Suprapubic skin (tissue), 4 donors: ENCODE results near the gene PAX6. TPM values are rescaled to one million over a fixed set of nuclear protein-coding genes. Genes with fewer than 3 reads are reported as not detected.

Experiments
- DNase-seq, 2 donors: peaks; one replicate each; pipeline ENCODE4 v3.0.0-alpha.2; 2019; ENCODE audit warnings: low spot score in 2 of 2
- H3K27ac ChIP-seq: fragments of 200-600 bp; sonication (generic); one replicate; pipeline ENCODE4 v1.5.1; 2019
- H3K27me3 ChIP-seq: fragments of 200-600 bp; sonication (generic); one replicate; pipeline ENCODE4 v1.5.1; 2019
- H3K36me3 ChIP-seq: fragments of 200-600 bp; sonication (generic); one replicate; pipeline ENCODE4 v1.5.1; 2019
- H3K4me1 ChIP-seq: fragments of 200-600 bp; sonication (generic); one replicate; pipeline ENCODE4 v1.5.1; 2019
- H3K4me3 ChIP-seq: fragments of 200-600 bp; sonication (generic); one replicate; pipeline ENCODE4 v1.5.1; 2019; ENCODE audit warnings: mild to moderate bottlenecking
- H3K9me3 ChIP-seq: fragments of 200-600 bp; sonication (generic); one replicate; pipeline ENCODE4 v1.5.1; 2019
- EP300 ChIP-seq: sonication (generic); formaldehyde crosslinking; IDR thresholded peaks from one replicate; pipeline ENCODE4 v1.6.1; 2017; ENCODE audit warnings: antibody characterized with exemption
- POLR2A ChIP-seq, 2 donors: fragments of 450-650 bp; IDR thresholded peaks; one replicate each; pipeline ENCODE4 v1.6.1; 2017; ENCODE audit warnings: antibody characterized with exemption in 2 of 2, mild to moderate bottlenecking in 2 of 2, moderate library complexity in 2 of 2
- POLR2AphosphoS5 ChIP-seq, 3 donors: sonication (generic); formaldehyde crosslinking; IDR thresholded peaks; one replicate each; pipeline ENCODE4 v1.6.1; 2017; ENCODE audit warnings: antibody characterized with exemption in 3 of 3
- WGBS: methylation state at CpG from one replicate; pipeline ENCODE4 v1.1.5; 2018; 5-methylcytosine and 5-hydroxymethylcytosine counted together
- total RNA-seq, 4 donors: library from RNA; depleted of rRNA; stranded (reverse); fragments of >200 nt; gene quantifications; one replicate each; pipeline ENCODE4 v1.1.0, GENCODE V29; 2016
- TF ChIP-seq, protein P1 (sequence below), 2 donors: fragments of 200-600 bp in 1 of 2; fragments of 450-650 bp in 1 of 2; sonication (generic) in 1 of 2; IDR thresholded peaks; one replicate each; pipeline ENCODE4 v1.5.1; 2016 to 2019; ENCODE audit warnings: antibody characterized with exemption in 2 of 2, mild to moderate bottlenecking in 1 of 2, moderate library complexity in 1 of 2

Gene PAX6
- total RNA-seq, 4 donors from 2014 or later: 0.25 to 1.1 (median 0.29) TPM; not detected in 1

DNA sequence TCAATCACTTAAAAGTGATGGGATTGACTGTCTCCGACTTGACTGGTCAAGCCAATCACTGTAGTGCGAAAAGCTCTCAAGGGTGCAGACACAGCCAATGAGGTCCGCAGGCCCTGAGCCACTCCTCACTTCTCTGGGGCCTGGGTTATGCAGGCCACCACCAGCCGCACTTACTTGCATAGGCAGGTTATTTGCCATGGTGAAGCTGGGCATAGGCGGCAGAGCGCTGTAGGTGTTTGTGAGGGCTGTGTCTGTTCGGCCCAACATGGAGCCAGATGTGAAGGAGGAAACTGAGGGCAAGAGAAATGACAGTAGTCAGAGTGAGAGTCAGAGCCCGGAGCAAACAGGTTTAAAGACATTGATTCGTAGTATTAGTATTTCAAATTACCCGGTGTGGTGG lies 17.9 kb downstream of the PAX6 start:
- WGBS: 98% methylated on average over 10 of the region's 10 CpGs
- H3K36me3 ChIP-seq: no peaks in the 10 kb centered on the region
- DNase-seq: no peak
- H3K27me3 ChIP-seq: peaks cover 21% of the 10 kb centered on the region
- peaks cover 9% of the 10 kb centered on the region for H3K4me1 ChIP-seq
- TF ChIP-seq, protein P1, sequence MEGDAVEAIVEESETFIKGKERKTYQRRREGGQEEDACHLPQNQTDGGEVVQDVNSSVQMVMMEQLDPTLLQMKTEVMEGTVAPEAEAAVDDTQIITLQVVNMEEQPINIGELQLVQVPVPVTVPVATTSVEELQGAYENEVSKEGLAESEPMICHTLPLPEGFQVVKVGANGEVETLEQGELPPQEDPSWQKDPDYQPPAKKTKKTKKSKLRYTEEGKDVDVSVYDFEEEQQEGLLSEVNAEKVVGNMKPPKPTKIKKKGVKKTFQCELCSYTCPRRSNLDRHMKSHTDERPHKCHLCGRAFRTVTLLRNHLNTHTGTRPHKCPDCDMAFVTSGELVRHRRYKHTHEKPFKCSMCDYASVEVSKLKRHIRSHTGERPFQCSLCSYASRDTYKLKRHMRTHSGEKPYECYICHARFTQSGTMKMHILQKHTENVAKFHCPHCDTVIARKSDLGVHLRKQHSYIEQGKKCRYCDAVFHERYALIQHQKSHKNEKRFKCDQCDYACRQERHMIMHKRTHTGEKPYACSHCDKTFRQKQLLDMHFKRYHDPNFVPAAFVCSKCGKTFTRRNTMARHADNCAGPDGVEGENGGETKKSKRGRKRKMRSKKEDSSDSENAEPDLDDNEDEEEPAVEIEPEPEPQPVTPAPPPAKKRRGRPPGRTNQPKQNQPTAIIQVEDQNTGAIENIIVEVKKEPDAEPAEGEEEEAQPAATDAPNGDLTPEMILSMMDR (IDR thresholded peaks at IDR 0.05): no peak
- no peak for TF ChIP-seq POLR2AphosphoS5 (IDR thresholded peaks at IDR 0.05)
- no peak for TF ChIP-seq POLR2A (IDR thresholded peaks at IDR 0.05)
- TF ChIP-seq EP300: no peak
- H3K9me3 ChIP-seq: no peaks in the 10 kb centered on the region
- no peak overlapping the region for H3K4me3 ChIP-seq
- no peak overlapping the region for H3K27ac ChIP-seq

GRCh38 chr11:31792456-31792855 lies 18.7 kb downstream of the PAX6 start:
- Histone ChIP-seq H3K4me1 (peaks cover 1% of the 10 kb centered on the region), H3K9me3 (no peaks in the 10 kb centered on the region), H3K4me3 (no peak overlapping the region), H3K27me3 (peaks cover 13% of the 10 kb centered on the region), H3K36me3 (no peaks in the 10 kb centered on the region), H3K27ac (no peak overlapping the region)
- TF ChIP-seq, protein P1 (IDR thresholded peaks at IDR 0.05): no peak
- TF ChIP-seq EP300 (no peak), POLR2AphosphoS5 (IDR thresholded peaks at IDR 0.05) (no peak), POLR2A (IDR thresholded peaks at IDR 0.05) (no peak)
- 87% methylated on average over 2 of the region's 2 CpGs for WGBS
- DNase-seq: no peak

- Histone ChIP-seq H3K27me3 (peaks cover 10% of the 10 kb centered on the region), H3K36me3 (no peaks in the 10 kb centered on the region), H3K4me3 (no peak overlapping the region), H3K4me1 (no peaks in the 10 kb centered on the region), H3K27ac (no peak overlapping the region), H3K9me3 (no peaks in the 10 kb centered on the region)
- 48% methylated on average over 2 of the region's 2 CpGs for WGBS
- DNase-seq: no peak
- TF ChIP-seq POLR2AphosphoS5 (IDR thresholded peaks at IDR 0.05) (no peak), POLR2A (IDR thresholded peaks at IDR 0.05) (no peak), EP300 (no peak)
- TF ChIP-seq, protein P1 (IDR thresholded peaks at IDR 0.05): no peak
Observed at GRCh38 chr11:31792036-31792435, 19.1 kb downstream of the PAX6 start.

DNA sequence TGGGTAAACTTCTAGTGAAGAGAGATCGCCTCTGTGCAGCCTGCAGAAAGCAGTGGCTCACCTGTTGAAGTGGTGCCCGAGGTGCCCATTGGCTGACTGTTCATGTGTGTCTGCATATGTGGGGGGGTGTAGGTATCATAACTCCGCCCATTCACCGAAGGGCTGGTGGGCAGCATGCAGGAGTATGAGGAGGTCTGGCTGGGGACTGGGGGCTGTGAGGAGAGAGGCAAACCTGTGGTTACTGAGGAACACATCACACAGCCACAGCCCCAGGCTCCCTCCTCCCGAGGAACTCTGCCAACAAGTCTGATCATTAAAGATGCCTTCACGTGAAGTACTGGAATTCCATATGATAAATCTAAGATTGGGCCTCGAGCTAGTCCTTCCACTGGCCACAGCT lies 20.5 kb downstream of the PAX6 start:
- Histone ChIP-seq H3K9me3 (no peaks in the 10 kb centered on the region), H3K4me3 (no peak overlapping the region), H3K27ac (no peak overlapping the region), H3K4me1 (no peaks in the 10 kb centered on the region), H3K27me3 (no peaks in the 10 kb centered on the region), H3K36me3 (no peaks in the 10 kb centered on the region)
- WGBS: 71% methylated on average over 7 of the region's 7 CpGs
- DNase-seq: no peak
- TF ChIP-seq POLR2A (IDR thresholded peaks at IDR 0.05) (no peak), EP300 (no peak)

DNA sequence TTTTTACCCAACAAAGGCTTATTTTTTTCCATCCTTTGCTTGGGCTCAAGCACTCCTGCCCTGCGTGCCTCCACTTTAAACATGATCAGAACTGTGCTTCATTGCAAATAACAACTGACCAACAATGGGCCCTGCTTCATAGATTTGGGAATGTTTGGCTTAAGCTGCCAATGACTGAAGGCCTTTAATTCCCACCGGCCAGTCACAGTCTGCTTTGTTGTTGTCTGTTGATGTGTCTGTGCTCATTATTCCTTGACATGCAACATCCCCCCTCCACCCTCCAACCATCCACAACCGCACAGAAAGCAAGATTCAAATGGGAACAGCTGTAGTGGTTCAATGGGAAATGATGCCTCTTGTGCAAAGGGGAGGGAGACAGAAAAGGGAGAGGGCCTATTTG lies 23.0 kb downstream of the PAX6 start:
- 97% methylated on average over 3 of the region's 3 CpGs for WGBS
- H3K27me3 ChIP-seq: no peaks in the 10 kb centered on the region
- DNase-seq: no peak
- H3K27ac ChIP-seq: no peak overlapping the region
- H3K4me3 ChIP-seq: no peak overlapping the region
- no peaks in the 10 kb centered on the region for H3K36me3 ChIP-seq
- TF ChIP-seq, protein P1 (IDR thresholded peaks at IDR 0.05): no peak
- TF ChIP-seq POLR2AphosphoS5 (IDR thresholded peaks at IDR 0.05): no peak
- no peak for TF ChIP-seq POLR2A (IDR thresholded peaks at IDR 0.05)
- TF ChIP-seq EP300: no peak
- no peaks in the 10 kb centered on the region for H3K4me1 ChIP-seq
- H3K9me3 ChIP-seq: no peaks in the 10 kb centered on the region

- Histone ChIP-seq H3K36me3 (no peaks in the 10 kb centered on the region), H3K27ac (no peak overlapping the region), H3K27me3 (no peaks in the 10 kb centered on the region), H3K4me3 (no peak overlapping the region), H3K9me3 (no peaks in the 10 kb centered on the region), H3K4me1 (no peaks in the 10 kb centered on the region)
- DNase-seq: no peak
- TF ChIP-seq POLR2AphosphoS5 (IDR thresholded peaks at IDR 0.05) (no peak), POLR2A (IDR thresholded peaks at IDR 0.05) (no peak), EP300 (no peak)
- TF ChIP-seq, protein P1 (IDR thresholded peaks at IDR 0.05): no peak
- 90% methylated on average over 16 of the region's 16 CpGs for WGBS
Observed at GRCh38 chr11:31786996-31787685, 24.0 kb downstream of the PAX6 start.
